GOT3 (cell line): ENCODE measurements around the gene ABI1.
A peak's percentile ranks its signal among the peaks of the same experiment; 100 is the strongest.
"Not testable (repeated sequence)": the region's sequence is repeated elsewhere in the genome, so short reads cannot be mapped to it uniquely, and the experiment has no call there.

Experiments used
- DNase-seq: peaks from one replicate; lab custom pipeline; 2025; ENCODE audit warnings: mixed read lengths; lab: John Stamatoyannopoulos, UW

The ABI1 gene

GRCh38 chr10:26860443-26861204 lies at the start of gene ABI1:
TSS of gene ABI1 (minus strand) at chr10:26860958. CDS start at chr10:26860863, 95 bp downstream.
- peak; percentile 95 for DNase-seq

GRCh38 chr10:26909753-26910152 lies 49.0 kb upstream of the ABI1 start:
- DNase-seq = no peak

- not testable (repeated sequence) for DNase-seq
Observed at GRCh38 chr10:26905253-26905781, 44.6 kb upstream of the ABI1 start.

DNA sequence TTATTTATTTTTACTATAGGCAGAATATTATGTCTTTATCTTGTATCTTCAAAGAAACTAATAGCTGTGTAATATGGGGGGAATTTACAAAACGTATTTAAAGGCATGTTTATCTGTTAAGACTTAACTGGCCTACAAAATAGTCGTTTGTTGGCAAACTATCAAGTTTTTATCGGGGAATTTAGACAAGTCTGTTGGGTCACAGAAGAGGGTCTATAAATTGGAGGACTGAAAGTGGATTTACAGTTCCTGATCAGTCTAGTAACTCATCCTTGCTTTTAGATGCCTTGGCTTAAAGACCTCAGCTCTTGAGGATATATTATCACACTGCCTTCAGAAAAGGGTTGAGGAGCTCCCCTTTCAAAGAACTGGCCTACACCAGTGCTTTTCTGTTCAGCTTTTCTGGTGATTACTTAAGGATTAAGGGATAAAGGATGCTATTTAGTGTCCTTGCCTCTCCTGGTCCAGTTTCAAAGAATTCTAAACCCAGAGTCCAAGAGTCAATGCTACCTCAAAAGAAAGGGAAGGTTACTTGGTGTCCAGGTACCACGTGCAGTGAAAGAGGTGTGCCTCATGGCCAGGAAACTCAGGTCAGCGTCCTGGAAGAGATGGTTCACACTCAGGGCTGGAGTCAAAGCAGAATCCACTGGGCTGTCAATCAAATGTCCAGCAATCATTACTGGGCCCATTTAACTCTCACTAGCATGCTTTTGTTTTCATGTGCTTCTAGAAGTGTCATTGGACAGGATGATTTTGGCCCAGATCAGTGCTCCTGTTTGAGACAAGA lies 42.9 kb upstream of the ABI1 start:
- DNase-seq = no peak

- not testable (repeated sequence) for DNase-seq
Observed at GRCh38 chr10:26892306-26892923, 31.7 kb upstream of the ABI1 start.

DNA sequence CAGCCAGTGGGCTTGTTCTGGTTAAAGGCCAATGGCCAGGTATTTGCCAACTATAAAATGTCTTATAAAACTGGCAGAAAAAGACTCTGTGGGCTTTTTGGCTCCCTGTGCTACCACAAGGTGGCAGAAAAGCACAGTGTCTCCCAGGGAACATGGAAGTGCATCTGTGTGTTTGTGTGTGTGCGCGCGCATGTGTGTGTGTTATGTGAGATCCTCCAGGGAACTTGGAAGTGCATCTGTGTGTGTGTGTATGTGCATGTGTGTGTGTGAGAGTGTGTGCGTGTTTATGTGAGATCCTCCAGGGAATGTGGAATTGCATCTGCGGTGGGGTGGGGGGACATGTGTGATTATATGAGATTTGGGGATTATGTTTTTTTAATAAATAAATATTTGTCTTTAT lies 30.2 kb upstream of the ABI1 start:
- no peak for DNase-seq

- no peak for DNase-seq
Observed at GRCh38 chr10:26887611-26888215, 27.0 kb upstream of the ABI1 start.

- no peak for DNase-seq
Observed at GRCh38 chr10:26881600-26882331, 21.0 kb upstream of the ABI1 start.

- DNase-seq = no peak
Observed at GRCh38 chr10:26879744-26880143, 19.0 kb upstream of the ABI1 start.

DNA sequence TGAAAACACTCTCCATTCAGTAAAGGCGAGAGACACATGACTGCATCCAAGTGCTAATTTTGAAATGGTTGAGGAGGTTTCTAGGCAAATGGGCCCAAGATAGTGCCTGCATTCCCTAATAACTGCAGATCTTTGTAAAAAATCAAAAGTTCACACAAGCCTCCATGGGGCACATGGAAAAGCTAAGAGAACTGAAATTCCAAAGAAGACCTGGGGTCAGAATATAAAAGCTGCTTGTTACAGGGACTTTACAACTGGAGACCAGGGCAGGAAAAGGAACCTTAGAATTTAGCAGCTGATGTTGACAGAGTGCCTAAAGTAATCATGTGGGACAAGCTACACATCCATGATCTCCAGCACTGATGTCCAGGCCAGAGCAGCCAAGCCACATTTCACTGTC lies 10.0 kb upstream of the ABI1 start:
- no peak for DNase-seq

DNA sequence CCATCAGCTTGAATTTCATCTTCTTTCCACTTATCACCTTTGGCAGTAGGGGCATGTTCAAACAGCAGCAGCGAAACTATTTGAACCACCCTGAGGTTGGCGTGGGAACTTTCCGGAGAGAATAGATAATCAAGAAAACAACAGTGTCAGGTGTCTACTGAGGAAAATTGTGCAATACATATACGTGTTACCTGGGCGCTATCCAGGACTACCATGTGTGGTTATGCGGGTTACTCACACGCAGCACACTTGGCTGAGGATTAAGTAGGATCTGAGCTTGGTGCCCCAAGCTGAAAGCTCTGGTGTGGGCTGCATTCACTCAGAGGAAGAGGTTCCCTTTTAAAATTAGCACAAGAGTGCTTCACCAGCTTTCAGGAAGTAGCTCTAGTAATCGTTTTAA lies 8.8 kb upstream of the ABI1 start:
- no peak for DNase-seq

- DNase-seq = no peak
Observed at GRCh38 chr10:26863351-26864076, 2.8 kb upstream of the ABI1 start.

DNA sequence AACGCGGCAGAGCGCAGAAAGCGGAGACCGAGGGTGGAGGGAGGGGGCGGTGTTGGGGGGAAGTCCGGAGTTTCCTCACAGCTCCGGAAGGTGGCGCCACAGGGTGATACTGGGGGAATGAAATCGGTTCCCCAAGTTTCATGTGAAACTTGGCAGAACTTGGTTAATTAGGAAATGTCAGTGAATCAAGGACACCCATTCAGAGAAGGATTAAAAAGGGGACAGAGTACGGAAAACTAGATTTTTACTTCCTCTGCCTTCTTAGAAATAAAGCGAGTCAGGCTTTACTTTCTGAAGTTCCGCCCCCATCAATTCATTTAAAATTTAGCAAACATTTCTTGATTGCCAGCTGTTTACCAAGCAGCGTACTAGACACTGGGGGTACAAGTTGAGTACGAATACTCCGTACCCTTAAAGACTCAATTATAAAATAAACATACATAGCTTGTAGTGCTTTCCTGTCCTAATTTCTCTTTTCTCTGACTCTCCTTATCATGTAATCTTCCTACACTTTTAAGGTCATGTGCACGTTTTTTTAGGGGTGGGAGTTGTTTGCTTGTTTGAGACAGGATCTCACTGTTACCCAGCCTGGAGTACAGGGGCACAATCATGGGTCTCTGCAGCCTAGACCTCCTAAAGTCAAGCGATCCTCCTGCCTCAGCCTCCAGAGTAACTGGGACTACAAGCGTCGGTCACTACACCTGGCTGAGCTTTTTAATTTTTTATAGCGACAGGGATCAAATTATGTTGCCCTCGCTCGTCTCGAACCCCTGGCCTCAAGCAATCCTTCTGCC lies 644 bp upstream of the ABI1 start:
- no peak for DNase-seq

- DNase-seq = no peak
Observed at GRCh38 chr10:26860102-26860442, 686 bp downstream of the ABI1 start.

GRCh38 chr10:26859241-26860101 lies 1.3 kb downstream of the ABI1 start:
- DNase-seq = no peak

DNA sequence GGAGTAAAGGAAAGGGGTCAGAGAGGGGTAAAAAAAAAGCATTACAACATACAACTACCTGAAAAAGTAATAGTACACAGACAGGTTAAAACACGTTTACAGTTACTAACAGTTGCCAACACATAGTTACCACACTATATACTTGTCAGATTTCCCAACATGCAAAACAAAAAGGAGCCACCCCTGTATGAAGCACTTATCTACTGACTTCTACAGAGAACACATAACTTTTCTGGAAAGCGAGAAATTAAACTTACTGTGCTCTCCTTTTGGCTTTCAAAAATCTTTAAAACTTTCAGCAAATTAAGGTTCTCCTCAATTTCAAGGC lies 2.1 kb downstream of the ABI1 start:
- DNase-seq = no peak

DNA sequence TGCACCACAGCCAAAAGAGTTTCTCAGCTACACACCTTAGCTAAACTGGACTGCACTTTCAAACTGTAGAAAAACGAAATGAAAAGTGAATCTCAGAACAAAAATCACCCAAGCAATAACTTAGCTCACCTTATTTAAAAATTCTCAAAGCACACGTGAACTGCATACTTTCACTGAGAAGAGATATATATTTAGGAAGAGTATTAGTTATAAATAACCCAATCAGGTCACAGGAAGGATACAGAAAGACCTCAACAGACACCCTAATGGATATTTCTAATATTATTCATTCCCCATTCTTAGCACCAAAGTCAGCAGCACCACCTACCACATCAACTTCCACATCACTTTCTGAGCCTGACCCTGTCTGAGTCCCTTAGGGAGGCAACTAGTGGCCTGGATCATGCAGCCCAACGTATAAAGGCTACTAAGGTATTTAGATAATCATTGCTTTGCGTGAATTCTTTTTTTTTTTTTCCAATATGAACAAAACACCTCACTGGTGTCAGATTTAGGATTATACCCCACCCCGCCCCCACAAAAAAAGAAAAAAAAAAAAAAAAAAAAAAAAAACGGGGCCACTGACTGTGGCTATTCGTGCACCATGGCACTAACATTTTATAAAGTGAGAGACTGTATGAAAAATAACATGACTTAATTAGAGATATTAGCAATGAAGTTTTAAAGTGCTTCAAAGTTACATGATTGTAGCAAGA lies 2.6 kb downstream of the ABI1 start:
- no peak for DNase-seq

- not testable (repeated sequence) for DNase-seq
Observed at GRCh38 chr10:26857553-26857952, 3.2 kb downstream of the ABI1 start.

- DNase-seq = no peak
Observed at GRCh38 chr10:26855186-26855585, 5.6 kb downstream of the ABI1 start.
